Neuronal stem cell (in vitro differentiated cells): ENCODE measurements around the gene HDGF.

Source experiments
- DNase-seq: peaks from one replicate; pipeline ENCODE4 v3.0.0-alpha.2; 2013; ENCODE audit warnings: low spot score
- H2AFZ ChIP-seq: one replicate; pipeline ENCODE4 v1.6.1; 2013; ENCODE audit warnings: mild to moderate bottlenecking, low read length, inconsistent platforms
- H2AK5ac ChIP-seq: 2 replicates; pipeline ENCODE4 v1.6.1; 2013; ENCODE audit warnings: low read depth, mild to moderate bottlenecking, inconsistent platforms, low read length, moderate library complexity, mixed read lengths
- H2BK120ac ChIP-seq: 2 replicates; pipeline ENCODE4 v1.6.1; 2013; ENCODE audit warnings: low read depth, mild to moderate bottlenecking, inconsistent platforms, low read length, moderate library complexity, mixed read lengths
- H2BK12ac ChIP-seq: one replicate; pipeline ENCODE4 v1.6.1; 2013; ENCODE audit warnings: low read length, inconsistent platforms
- H2BK15ac ChIP-seq: 2 replicates; pipeline ENCODE4 v1.6.1; 2013; ENCODE audit warnings: mild to moderate bottlenecking, low read length, inconsistent platforms, mixed read lengths
- H2BK5ac ChIP-seq: one replicate; pipeline ENCODE4 v1.6.1; 2013; ENCODE audit warnings: inconsistent platforms, mild to moderate bottlenecking, low read length, moderate library complexity
- H3K14ac ChIP-seq: one replicate; pipeline ENCODE4 v1.6.1; 2013; ENCODE audit warnings: low read length, inconsistent platforms
- H3K18ac ChIP-seq: 2 replicates; pipeline ENCODE4 v1.6.1; 2013; ENCODE audit warnings: low read length, inconsistent platforms
- H3K23ac ChIP-seq: 2 replicates; pipeline ENCODE4 v1.6.1; 2013; ENCODE audit warnings: low read depth, mild to moderate bottlenecking, mixed read lengths, low read length, inconsistent platforms; ENCODE audit not compliant: poor library complexity
- H3K27ac ChIP-seq: replicated peaks from 3 replicates; pipeline ENCODE4 v1.5.1; 2013; ENCODE audit warnings: low read length, inconsistent platforms
- H3K27me3 ChIP-seq, 3 experiments: 2 replicates each; pipeline ENCODE4 v1.6.1; 2013; ENCODE audit warnings: low read length in 3 of 3, mild to moderate bottlenecking in 2 of 3, inconsistent platforms in 1 of 3, low read depth in 1 of 3, mixed read lengths in 1 of 3, moderate library complexity in 1 of 3; ENCODE audit not compliant: control insufficient read depth in 3 of 3, insufficient read depth in 3 of 3
- H3K36me3 ChIP-seq, 2 donors: replicated peaks in 1 of 2; 2 replicates each; pipeline ENCODE4 v1.6.1; 2013; ENCODE audit warnings: low read length in 2 of 2; ENCODE audit not compliant: control insufficient read depth in 2 of 2, insufficient read depth in 2 of 2
- H3K4ac ChIP-seq: 2 replicates; pipeline ENCODE4 v1.6.1; 2013; ENCODE audit warnings: inconsistent platforms, mild to moderate bottlenecking, low read length, moderate library complexity
- H3K4me1 ChIP-seq, 2 donors: 1 replicate in 1 of 2; 2 replicates in 1 of 2; pipeline ENCODE4 v1.6.1; 2013; ENCODE audit warnings: low read length in 2 of 2, low read depth in 1 of 2; ENCODE audit not compliant: control insufficient read depth in 2 of 2, insufficient read depth in 1 of 2
- H3K4me2 ChIP-seq: one replicate; pipeline ENCODE4 v1.6.1; 2013; ENCODE audit warnings: mild to moderate bottlenecking, low read length, inconsistent platforms; ENCODE audit not compliant: insufficient read depth, poor library complexity, severe bottlenecking
- H3K4me3 ChIP-seq, 2 donors: 2 replicates each; pipeline ENCODE4 v1.5.1; 2013; ENCODE audit warnings: low read length in 2 of 2, mild to moderate bottlenecking in 2 of 2, inconsistent platforms in 1 of 2, moderate library complexity in 1 of 2
- H3K79me1 ChIP-seq: one replicate; pipeline ENCODE4 v1.6.1; 2013; ENCODE audit warnings: low read depth, mild to moderate bottlenecking, inconsistent platforms, low read length, moderate library complexity
- H3K9ac ChIP-seq: one replicate; pipeline ENCODE4 v1.6.1; 2013; ENCODE audit warnings: mild to moderate bottlenecking, low read depth, low read length, inconsistent platforms; ENCODE audit not compliant: poor library complexity
- H3K9me3 ChIP-seq, 2 donors: replicated peaks in 1 of 2; 2 replicates each; pipeline versions ENCODE3 to v1.6.1; 2013; ENCODE audit warnings: low read length in 2 of 2, mild to moderate bottlenecking in 2 of 2, inconsistent platforms in 1 of 2, low read depth in 1 of 2, mixed read lengths in 1 of 2, moderate library complexity in 1 of 2; ENCODE audit not compliant: control insufficient read depth in 2 of 2, insufficient read depth in 1 of 2
- H4K8ac ChIP-seq: one replicate; pipeline ENCODE4 v1.6.1; 2013; ENCODE audit warnings: low read depth, mild to moderate bottlenecking, inconsistent platforms, low read length, moderate library complexity
- H4K91ac ChIP-seq: one replicate; pipeline ENCODE4 v1.6.1; 2013; ENCODE audit warnings: low read length, low read depth, mild to moderate bottlenecking, inconsistent platforms; ENCODE audit not compliant: poor library complexity
- WGBS, 2 donors: extraction: QIAGEN DNeasy Blood & Tissue Kit; methylation state at CpG; one replicate each; pipeline ENCODE4 v1.1.7; 2013; ENCODE audit warnings: missing lambda C conversion rate in 2 of 2, mixed read lengths in 1 of 2; ENCODE audit not compliant: insufficient read length in 2 of 2, insufficient replicate concordance in 1 of 2; ENCODE audit errors: extremely low coverage in 2 of 2; 5-methylcytosine and 5-hydroxymethylcytosine counted together

The HDGF gene

GRCh38 chr1:156721131-156721530, 30.3 kb downstream of the HDGF start:
- Histone ChIP-seq H3K36me3 (peaks cover 31 to 58% of the 10 kb centered on the region in 2 donors), H3K27ac (no peak overlapping the region), H2AK5ac (no peak overlapping the region), H2AFZ (no peak overlapping the region), H3K9ac (no peak overlapping the region), H3K4me3 (no peak overlapping the region), H2BK120ac (no peak overlapping the region), H3K18ac (no peak overlapping the region), H3K4me1 (peaks cover 6 to 7% of the 10 kb centered on the region in 2 donors), H3K4me2 (no peak overlapping the region), H2BK12ac (no peak overlapping the region), H3K9me3 (no peaks in the 10 kb centered on the region), H3K14ac (no peak overlapping the region), H4K91ac (no peak overlapping the region), H2BK5ac (no peak overlapping the region), H3K23ac (no peak overlapping the region), H3K27me3 (no peaks in the 10 kb centered on the region), H2BK15ac (no peak overlapping the region), H4K8ac (no peak overlapping the region), H3K79me1 (no peaks in the 10 kb centered on the region), H3K4ac (no peak overlapping the region)
- no CpG with 5 or more reads among the region's 2 CpGs for WGBS, 2 donors
- DNase-seq = no peak

DNA sequence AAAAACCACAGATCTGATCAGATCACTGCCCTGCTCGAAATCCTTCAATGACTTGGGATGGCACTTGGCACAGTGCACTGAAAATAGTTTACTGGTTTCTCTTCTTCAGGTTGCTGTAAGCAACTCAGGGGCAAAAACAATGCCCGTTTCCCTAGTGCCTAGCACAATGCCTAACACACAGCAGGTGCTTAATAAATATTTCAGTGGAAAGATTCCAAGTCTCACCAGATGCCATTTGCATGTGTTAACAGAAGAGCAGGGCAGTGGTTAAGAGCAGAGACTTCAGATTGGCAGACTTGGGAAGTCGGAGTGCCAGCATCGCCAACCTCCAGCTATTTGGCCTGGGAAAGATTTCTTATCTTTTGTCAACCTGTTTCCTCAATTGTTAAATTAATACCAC, 34.1 kb downstream of the HDGF start:
- Histone ChIP-seq H3K79me1 (no peaks in the 10 kb centered on the region), H2BK12ac (no peak overlapping the region), H2BK15ac (no peak overlapping the region), H2AFZ (no peak overlapping the region), H4K91ac (no peak overlapping the region), H3K4ac (no peak overlapping the region), H3K4me3 (no peak overlapping the region), H3K18ac (no peak overlapping the region), H3K4me2 (no peak overlapping the region), H3K4me1 (no peaks in the 10 kb centered on the region), H3K23ac (no peak overlapping the region), H3K27ac (no peak overlapping the region), H2AK5ac (no peak overlapping the region), H3K9ac (no peak overlapping the region), H3K36me3 (peaks cover 8 to 23% of the 10 kb centered on the region in 2 donors), H2BK5ac (no peak overlapping the region), H3K27me3 (no peaks in the 10 kb centered on the region), H4K8ac (no peak overlapping the region), H2BK120ac (no peak overlapping the region), H3K14ac (no peak overlapping the region), H3K9me3 (no peaks in the 10 kb centered on the region)
- no peak for DNase-seq
- whole genome bisulfite sequencing, 2 donors = no CpG with 5 or more reads among the region's 4 CpGs

GRCh38 chr1:156714830-156715229, 36.6 kb downstream of the HDGF start:
- no peak overlapping the region for H4K91ac ChIP-seq
- H2BK120ac ChIP-seq = no peak overlapping the region
- H3K4ac ChIP-seq = no peak overlapping the region
- WGBS, 2 donors = no CpG with 5 or more reads among the region's 3 CpGs
- no peak overlapping the region for H3K23ac ChIP-seq
- H3K27ac ChIP-seq = no peak overlapping the region
- H3K14ac ChIP-seq = no peak overlapping the region
- peaks cover 0 to 7% of the 10 kb centered on the region in 2 donors for H3K36me3 ChIP-seq
- no peak overlapping the region for H3K4me3 ChIP-seq
- H3K79me1 ChIP-seq = no peaks in the 10 kb centered on the region
- H3K9ac ChIP-seq = no peak overlapping the region
- H3K4me1 ChIP-seq = peaks cover 15 to 18% of the 10 kb centered on the region in 2 donors
- H3K27me3 ChIP-seq = no peaks in the 10 kb centered on the region
- no peak overlapping the region for H2AFZ ChIP-seq
- H2BK15ac ChIP-seq = no peak overlapping the region
- no peak overlapping the region for H2BK5ac ChIP-seq
- no peak overlapping the region for H3K4me2 ChIP-seq
- no peak overlapping the region for H4K8ac ChIP-seq
- H2BK12ac ChIP-seq = no peak overlapping the region
- no peaks in the 10 kb centered on the region for H3K9me3 ChIP-seq
- no peak overlapping the region for H2AK5ac ChIP-seq
- DNase-seq = no peak
- no peak overlapping the region for H3K18ac ChIP-seq

GRCh38 chr1:156712626-156713025, 38.8 kb downstream of the HDGF start:
- DNase-seq = no peak
- Histone ChIP-seq H4K91ac (no peak overlapping the region), H2BK120ac (no peak overlapping the region), H3K27ac (no peak overlapping the region), H3K9ac (no peak overlapping the region), H2BK15ac (no peak overlapping the region), H3K23ac (no peak overlapping the region), H4K8ac (no peak overlapping the region), H2AK5ac (peak overlapping the region; percentile 3), H3K18ac (no peak overlapping the region), H3K4me1 (peaks cover 37 to 39% of the 10 kb centered on the region in 2 donors), H3K4me2 (no peak overlapping the region), H2BK5ac (no peak overlapping the region), H2BK12ac (no peak overlapping the region), H3K4me3 (no peak overlapping the region), H3K27me3 (no peaks in the 10 kb centered on the region), H3K4ac (no peak overlapping the region), H3K36me3 (no peaks in the 10 kb centered on the region), H2AFZ (no peak overlapping the region), H3K9me3 (no peaks in the 10 kb centered on the region), H3K79me1 (no peaks in the 10 kb centered on the region), H3K14ac (no peak overlapping the region)
- no CpG with 5 or more reads among the region's 3 CpGs for WGBS, 2 donors
